NCI-H2196 (cell line): ENCODE data around the gene GNAO1.

Experiments
- DNase-seq: peaks from one replicate; lab custom pipeline; 2025; ENCODE audit not compliant: unreplicated experiment; lab: John Stamatoyannopoulos, UW

GNAO1 gene

GRCh38 chr16:56264609-56264972, 73.3 kb downstream of the GNAO1 start:
- no peak for DNase-seq

- DNase-seq = no peak
Measured at GRCh38 chr16:56265184-56265583, 73.9 kb downstream of the GNAO1 start.

GRCh38 chr16:56265746-56266145, 74.5 kb downstream of the GNAO1 start:
- no peak for DNase-seq

GRCh38 chr16:56266641-56267607, 75.6 kb downstream of the GNAO1 start:
- no peak for DNase-seq

- no peak for DNase-seq
Measured at GRCh38 chr16:56267888-56268287, 76.6 kb downstream of the GNAO1 start.

GRCh38 chr16:56268799-56269198, 77.5 kb downstream of the GNAO1 start:
- DNase-seq = no peak

- no peak for DNase-seq
Measured at GRCh38 chr16:56269281-56269680, 78.0 kb downstream of the GNAO1 start.

GRCh38 chr16:56269811-56270684, 78.8 kb downstream of the GNAO1 start:
- DNase-seq = no peak

- no peak for DNase-seq
Measured at GRCh38 chr16:56270828-56271227, 79.5 kb downstream of the GNAO1 start.

- DNase-seq = no peak
Measured at GRCh38 chr16:56272583-56272894, 81.2 kb downstream of the GNAO1 start.

- no peak for DNase-seq
Measured at GRCh38 chr16:56273615-56274014, 82.3 kb downstream of the GNAO1 start.

- DNase-seq = no peak
Measured at GRCh38 chr16:56274369-56274768, 83.1 kb downstream of the GNAO1 start.

- no peak for DNase-seq
Measured at GRCh38 chr16:56275076-56275475, 83.8 kb downstream of the GNAO1 start.

- no peak for DNase-seq
Measured at GRCh38 chr16:56275801-56276200, 84.5 kb downstream of the GNAO1 start.

- no peak for DNase-seq
Measured at GRCh38 chr16:56277075-56277474, 85.8 kb downstream of the GNAO1 start.

- no peak for DNase-seq
Measured at GRCh38 chr16:56278196-56278855, 87.0 kb downstream of the GNAO1 start.

- no peak for DNase-seq
Measured at GRCh38 chr16:56279132-56279531, 87.8 kb downstream of the GNAO1 start.

- DNase-seq = no peak
Measured at GRCh38 chr16:56279914-56280313, 88.6 kb downstream of the GNAO1 start.

- no peak for DNase-seq
Measured at GRCh38 chr16:56281249-56281805, 90.0 kb downstream of the GNAO1 start.

GRCh38 chr16:56282451-56282850, 91.2 kb downstream of the GNAO1 start:
- DNase-seq = no peak

GRCh38 chr16:56284521-56284920, 93.2 kb downstream of the GNAO1 start:
- no peak for DNase-seq
